Upper lobe of left lung (tissue), 6 donors: ENCODE data around the gene GRAMD4. TPM values are rescaled to one million over a fixed set of nuclear protein-coding genes. Genes with fewer than 3 reads are reported as not detected.
A peak's percentile ranks its signal among the peaks of the same experiment; 100 is the strongest.

Experiments
- ATAC-seq, 2 donors: fragments of 200-7000 bp; cut with Tn5 transposase; one replicate each; pipeline ENCODE4 v1.9.1; 2022; ENCODE audit warnings: mild to moderate bottlenecking in 2 of 2, moderate library complexity in 2 of 2; ENCODE audit not compliant: low FRiP score in 2 of 2
- DNase-seq, 2 donors: peaks; one replicate each; pipeline ENCODE4 v3.0.0-alpha.2; 2019 to 2020
- H3K27ac ChIP-seq, 4 donors: fragments of 200-600 bp; sonication (generic); one replicate each; pipeline ENCODE4 v1.5.1; 2016 to 2019
- H3K27me3 ChIP-seq, 4 donors: fragments of 200-600 bp; sonication (generic); one replicate each; pipeline ENCODE4 v1.5.1; 2017 to 2019
- H3K36me3 ChIP-seq, 4 donors: fragments of 200-600 bp; sonication (generic); one replicate each; pipeline ENCODE4 v1.5.1; 2016 to 2019
- H3K4me1 ChIP-seq, 4 donors: fragments of 200-600 bp; sonication (generic); one replicate each; pipeline ENCODE4 v1.5.1; 2018 to 2019
- H3K4me3 ChIP-seq, 4 donors: fragments of 200-600 bp; sonication (generic); one replicate each; pipeline ENCODE4 v1.5.1; 2017 to 2019; ENCODE audit warnings: mild to moderate bottlenecking in 2 of 4, moderate library complexity in 1 of 4
- H3K9me3 ChIP-seq, 4 donors: fragments of 200-600 bp; sonication (generic); one replicate each; pipeline ENCODE4 v1.5.1; 2018 to 2019
- EP300 ChIP-seq, 4 donors: sonication (generic); formaldehyde crosslinking; IDR thresholded peaks; one replicate each; pipeline ENCODE4 v1.5.1; 2017; ENCODE audit warnings: antibody characterized with exemption in 4 of 4, control low read depth in 2 of 4
- POLR2A ChIP-seq, 4 donors: fragments of 450-650 bp; IDR thresholded peaks; one replicate each; pipeline ENCODE4 v1.5.1; 2016 to 2017; ENCODE audit warnings: antibody characterized with exemption in 4 of 4, mild to moderate bottlenecking in 2 of 4
- POLR2AphosphoS5 ChIP-seq, 2 donors: sonication (generic); formaldehyde crosslinking; IDR thresholded peaks; one replicate each; pipeline ENCODE4 v1.5.1; 2017; ENCODE audit warnings: antibody characterized with exemption in 2 of 2
- WGBS, 2 donors: methylation state at CpG; one replicate each; pipeline ENCODE4 v1.1.5; 2017 to 2018; 5-methylcytosine and 5-hydroxymethylcytosine counted together
- total RNA-seq, 6 donors: library from RNA; depleted of rRNA in 4 of 6; stranded (reverse); fragments of >200 nt in 4 of 6; gene quantifications; one replicate each; pipeline versions ENCODE4 v1.1.0 to v1.2.1, GENCODE V29; 2016 to 2021
- TF ChIP-seq, protein P1 (sequence below), 6 experiments: fragments of 450-650 bp in 4 of 6; fragments of 200-600 bp in 2 of 6; sonication (generic) in 2 of 6; IDR thresholded peaks; one replicate each; pipeline ENCODE4 v1.5.1; 2016 to 2019; ENCODE audit warnings: antibody characterized with exemption in 6 of 6
- donor health status: DM: no; HTN: no; CAD: no; lungs with moderate emphysema.
- donor health status: DM: no; HTN: yes; CAD: no; lungs with severe emphysema.

GRAMD4 gene
- total RNA-seq, 6 donors from 2014 or later: 59.8 to 302 (median 104) TPM

DNA sequence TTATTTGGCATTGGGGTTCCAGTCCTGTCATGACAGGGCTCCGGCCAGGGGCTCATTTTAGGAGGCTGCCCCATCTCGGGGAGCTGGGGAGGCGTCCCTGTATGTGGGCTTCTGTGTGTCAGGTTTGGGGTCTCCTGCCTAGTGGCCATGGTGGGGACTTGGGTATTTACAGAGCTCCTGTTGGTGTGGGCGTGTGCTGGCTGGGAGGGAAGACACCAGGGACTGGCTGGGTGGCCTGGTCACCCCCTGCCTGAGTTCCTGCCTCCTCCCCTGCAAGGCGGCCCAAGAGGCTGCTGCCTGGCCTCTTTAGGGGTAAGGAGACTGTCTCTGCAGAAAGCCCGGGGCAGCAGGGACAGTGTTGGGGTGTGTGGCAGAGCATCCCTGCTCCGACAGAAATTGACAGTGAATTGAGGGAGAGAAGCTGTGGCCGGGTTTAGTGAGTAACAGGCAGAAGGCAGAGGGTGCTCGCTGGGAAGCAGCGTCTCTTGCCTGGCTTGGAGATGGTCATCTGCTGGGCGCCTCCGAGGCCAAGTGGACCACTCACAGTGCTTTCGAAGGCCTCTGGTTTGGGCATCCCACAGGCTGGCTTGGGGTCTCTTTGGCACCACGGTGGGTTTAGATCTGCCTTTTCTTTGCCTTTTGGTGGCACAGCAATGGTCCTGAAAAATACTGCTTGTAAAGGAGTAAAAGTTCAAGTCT, 40.3 kb upstream of the GRAMD4 start:
- Histone ChIP-seq H3K4me1 (peaks cover 48 to 72% (median 66%) of the 10 kb centered on the region in 4 donors), H3K4me3 (no peak overlapping the region), H3K9me3 (no peaks in the 10 kb centered on the region), H3K27ac (peak overlapping the region; percentile 39 to 75 (median 68)), H3K27me3 (no peaks in the 10 kb centered on the region), H3K36me3 (no peaks in the 10 kb centered on the region)
- TF ChIP-seq POLR2AphosphoS5 (IDR thresholded peaks at IDR 0.05): no peak
- no peak for TF ChIP-seq EP300 (IDR thresholded peaks at IDR 0.05)
- no peak for TF ChIP-seq POLR2A (IDR thresholded peaks at IDR 0.05)
- TF ChIP-seq, protein P1, sequence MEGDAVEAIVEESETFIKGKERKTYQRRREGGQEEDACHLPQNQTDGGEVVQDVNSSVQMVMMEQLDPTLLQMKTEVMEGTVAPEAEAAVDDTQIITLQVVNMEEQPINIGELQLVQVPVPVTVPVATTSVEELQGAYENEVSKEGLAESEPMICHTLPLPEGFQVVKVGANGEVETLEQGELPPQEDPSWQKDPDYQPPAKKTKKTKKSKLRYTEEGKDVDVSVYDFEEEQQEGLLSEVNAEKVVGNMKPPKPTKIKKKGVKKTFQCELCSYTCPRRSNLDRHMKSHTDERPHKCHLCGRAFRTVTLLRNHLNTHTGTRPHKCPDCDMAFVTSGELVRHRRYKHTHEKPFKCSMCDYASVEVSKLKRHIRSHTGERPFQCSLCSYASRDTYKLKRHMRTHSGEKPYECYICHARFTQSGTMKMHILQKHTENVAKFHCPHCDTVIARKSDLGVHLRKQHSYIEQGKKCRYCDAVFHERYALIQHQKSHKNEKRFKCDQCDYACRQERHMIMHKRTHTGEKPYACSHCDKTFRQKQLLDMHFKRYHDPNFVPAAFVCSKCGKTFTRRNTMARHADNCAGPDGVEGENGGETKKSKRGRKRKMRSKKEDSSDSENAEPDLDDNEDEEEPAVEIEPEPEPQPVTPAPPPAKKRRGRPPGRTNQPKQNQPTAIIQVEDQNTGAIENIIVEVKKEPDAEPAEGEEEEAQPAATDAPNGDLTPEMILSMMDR (IDR thresholded peaks at IDR 0.05): no peak
- ATAC-seq (no peak), DNase-seq (peak in 1 of 2 donors; percentile 20)
- WGBS, 2 donors: 76 to 88% methylated on average over 11 to 14 of the region's 14 CpGs

DNA sequence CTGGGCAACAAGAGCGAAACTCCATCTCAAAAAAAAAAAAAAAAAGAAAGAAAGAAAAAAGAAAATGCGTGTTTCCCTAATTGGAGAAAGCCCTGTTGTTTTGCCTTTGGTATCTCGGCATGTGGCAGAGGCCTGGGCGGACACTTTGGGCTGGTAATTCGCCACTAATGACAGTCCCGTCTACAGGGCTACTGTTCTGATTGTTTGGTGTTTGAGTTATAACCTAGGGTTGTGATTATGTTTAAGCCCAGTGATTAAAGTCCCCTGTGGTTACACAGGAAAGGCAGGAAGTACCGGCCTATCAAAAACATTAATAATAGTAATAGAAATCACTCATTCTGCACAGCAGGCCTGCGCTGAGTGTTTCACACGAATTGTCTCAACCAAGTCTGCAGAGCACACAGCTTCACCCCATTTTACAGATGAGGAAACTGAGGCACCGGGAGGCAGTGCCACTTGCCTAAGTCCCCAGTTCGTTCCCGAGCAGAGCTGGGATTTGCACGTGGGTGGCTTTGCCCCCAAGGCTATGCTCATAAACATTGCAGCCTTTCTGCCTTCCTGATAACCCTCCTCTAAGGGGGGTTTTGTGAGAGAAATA, 39.1 kb upstream of the GRAMD4 start:
- peaks cover 36 to 61% (median 56%) of the 10 kb centered on the region in 4 donors for H3K4me1 ChIP-seq
- TF ChIP-seq, protein P1 (IDR thresholded peaks at IDR 0.05): no peak
- no peak for TF ChIP-seq EP300 (IDR thresholded peaks at IDR 0.05)
- TF ChIP-seq POLR2A (IDR thresholded peaks at IDR 0.05): no peak
- H3K9me3 ChIP-seq: no peaks in the 10 kb centered on the region
- ATAC-seq (no peak), DNase-seq (peak in 1 of 2 donors; percentile 17)
- peak overlapping the region in 2 of 4 donors; percentile 68 to 75 for H3K27ac ChIP-seq
- WGBS, 2 donors: 75 to 76% methylated on average over 13 of the region's 13 CpGs
- H3K27me3 ChIP-seq: no peaks in the 10 kb centered on the region
- no peaks in the 10 kb centered on the region for H3K36me3 ChIP-seq
- H3K4me3 ChIP-seq: no peak overlapping the region

DNA sequence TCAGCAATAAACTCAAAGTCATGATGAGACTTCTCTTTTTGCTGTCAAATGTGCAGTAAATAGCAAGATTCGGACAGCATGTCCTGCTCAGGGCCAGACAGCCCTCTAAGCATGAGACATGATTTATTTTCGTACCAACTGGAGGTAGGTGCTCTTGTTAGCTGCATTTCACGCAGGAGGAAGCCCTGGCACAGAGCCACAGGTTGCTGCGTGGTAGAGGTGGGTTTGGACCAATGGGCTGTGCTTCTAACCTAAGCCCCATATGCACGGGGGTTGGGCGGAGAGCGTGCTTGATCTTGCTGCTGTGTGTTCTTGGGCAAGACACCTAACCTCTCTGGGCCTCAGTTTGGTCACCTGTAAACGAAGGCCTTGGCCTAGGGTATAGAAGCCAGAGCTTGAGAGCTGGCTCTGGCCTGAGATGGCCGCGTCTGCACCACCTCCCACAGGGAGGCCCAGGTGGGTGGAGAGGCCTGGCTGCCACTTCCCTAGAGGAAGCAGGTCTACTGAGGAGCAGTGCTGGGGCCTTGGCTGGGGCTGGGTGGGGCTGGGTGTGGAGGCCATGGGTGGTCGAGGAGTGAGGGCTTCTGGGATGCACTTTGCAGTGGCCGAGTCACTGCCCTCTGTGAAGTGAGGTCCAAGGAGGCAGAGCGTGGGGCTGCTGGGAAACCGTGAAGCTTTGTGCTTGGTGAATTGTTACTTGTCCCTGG, 38.5 kb upstream of the GRAMD4 start:
- Histone ChIP-seq H3K4me1 (peaks cover 33 to 62% (median 55%) of the 10 kb centered on the region in 4 donors), H3K4me3 (no peak overlapping the region), H3K27me3 (no peaks in the 10 kb centered on the region), H3K27ac (peak overlapping the region in 2 of 4 donors; percentile 28 to 56), H3K36me3 (no peaks in the 10 kb centered on the region), H3K9me3 (no peaks in the 10 kb centered on the region)
- no peak for ATAC-seq
- peak in 1 of 2 donors; percentile 20 for DNase-seq
- 64 to 74% methylated on average over 8 to 14 of the region's 14 CpGs for WGBS, 2 donors
- TF ChIP-seq EP300 (IDR thresholded peaks at IDR 0.05) (no peak), POLR2A (IDR thresholded peaks at IDR 0.05) (no peak), POLR2AphosphoS5 (IDR thresholded peaks at IDR 0.05) (no peak)
- TF ChIP-seq, protein P1 (IDR thresholded peaks at IDR 0.05): no peak

DNA sequence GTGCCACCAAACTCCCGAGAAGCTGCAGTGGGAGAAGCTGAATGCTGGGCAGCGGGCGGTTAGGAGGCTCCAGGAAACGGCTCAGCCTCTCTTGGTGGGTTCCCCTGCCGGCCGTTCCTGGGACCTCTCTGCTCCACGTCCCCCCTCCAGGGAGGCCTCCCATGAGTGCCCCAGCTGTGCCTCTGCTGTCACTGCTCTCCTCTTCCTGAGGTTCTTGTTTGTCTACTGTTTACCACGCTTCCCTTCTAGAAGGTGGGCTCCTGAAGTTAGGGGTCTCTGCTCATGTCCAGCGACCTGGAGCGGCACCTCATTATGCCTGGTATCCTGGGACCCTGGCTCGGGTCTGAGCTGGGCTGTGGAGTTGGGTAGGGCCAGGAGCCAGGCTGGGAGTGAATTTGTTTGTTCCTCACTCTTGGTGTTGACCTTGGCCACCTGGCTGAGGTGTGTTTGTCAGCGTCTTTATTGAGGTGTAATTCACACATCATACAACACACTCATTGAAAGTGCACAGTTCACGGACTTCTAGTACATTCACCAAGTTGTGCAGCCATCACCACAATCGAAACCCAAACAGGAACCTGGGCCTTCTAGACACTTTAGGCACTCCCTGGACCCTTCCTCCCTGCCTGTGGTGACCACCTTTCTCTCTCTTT, 37.8 kb upstream of the GRAMD4 start:
- WGBS, 2 donors: 72 to 78% methylated on average over 11 to 14 of the region's 14 CpGs
- Histone ChIP-seq H3K4me3 (no peak overlapping the region), H3K27ac (peak overlapping the region in 2 of 4 donors; percentile 28 to 56), H3K27me3 (no peaks in the 10 kb centered on the region), H3K4me1 (peaks cover 35 to 69% (median 61%) of the 10 kb centered on the region in 4 donors), H3K36me3 (no peaks in the 10 kb centered on the region), H3K9me3 (no peaks in the 10 kb centered on the region)
- TF ChIP-seq EP300 (IDR thresholded peaks at IDR 0.05) (no peak), POLR2A (IDR thresholded peaks at IDR 0.05) (no peak), POLR2AphosphoS5 (IDR thresholded peaks at IDR 0.05) (no peak)
- TF ChIP-seq, protein P1 (IDR thresholded peaks at IDR 0.05): no peak
- no peak for ATAC-seq
- no peak for DNase-seq
